ENCODE results near the gene HOXB3.

DNA sequence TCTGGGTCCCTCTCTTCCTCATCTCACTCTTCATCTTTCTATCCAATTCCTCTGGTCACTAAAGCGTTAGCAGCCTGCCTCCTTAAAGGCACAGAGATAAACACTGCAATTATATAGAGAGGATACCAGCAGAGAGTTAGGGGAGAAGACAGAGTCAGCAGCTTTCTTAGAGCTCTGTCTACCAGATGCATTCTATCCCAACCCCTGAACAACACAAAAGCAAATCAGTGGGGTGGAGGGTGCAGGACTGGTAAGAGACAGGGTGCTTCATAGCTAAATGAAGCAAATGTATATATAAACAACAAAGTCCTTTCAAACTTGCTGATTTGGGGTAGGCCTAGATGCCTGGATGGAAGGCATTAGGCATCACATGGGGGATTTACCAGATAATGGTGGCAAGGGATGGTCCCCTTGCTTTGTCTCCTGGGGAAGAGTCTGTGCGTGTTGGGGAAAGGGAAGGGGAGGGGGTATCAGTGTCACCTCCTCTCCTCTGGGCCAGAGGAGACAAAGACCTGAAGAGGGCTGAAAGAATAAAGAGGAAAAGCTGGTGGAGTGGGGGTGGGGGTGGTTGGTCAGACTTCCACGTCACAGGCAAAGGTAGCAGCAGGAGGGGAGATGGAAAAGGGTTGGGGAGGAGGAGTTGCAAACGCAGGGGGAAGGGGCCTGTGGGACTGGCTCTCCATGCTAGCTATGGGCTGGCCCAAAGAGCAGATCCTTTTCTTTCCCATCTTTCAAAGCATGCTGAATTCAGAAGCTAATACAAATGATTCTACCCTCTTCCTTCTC lies 23.9 kb downstream of the HOXB3 start:
- TF ChIP-seq, protein P1, sequence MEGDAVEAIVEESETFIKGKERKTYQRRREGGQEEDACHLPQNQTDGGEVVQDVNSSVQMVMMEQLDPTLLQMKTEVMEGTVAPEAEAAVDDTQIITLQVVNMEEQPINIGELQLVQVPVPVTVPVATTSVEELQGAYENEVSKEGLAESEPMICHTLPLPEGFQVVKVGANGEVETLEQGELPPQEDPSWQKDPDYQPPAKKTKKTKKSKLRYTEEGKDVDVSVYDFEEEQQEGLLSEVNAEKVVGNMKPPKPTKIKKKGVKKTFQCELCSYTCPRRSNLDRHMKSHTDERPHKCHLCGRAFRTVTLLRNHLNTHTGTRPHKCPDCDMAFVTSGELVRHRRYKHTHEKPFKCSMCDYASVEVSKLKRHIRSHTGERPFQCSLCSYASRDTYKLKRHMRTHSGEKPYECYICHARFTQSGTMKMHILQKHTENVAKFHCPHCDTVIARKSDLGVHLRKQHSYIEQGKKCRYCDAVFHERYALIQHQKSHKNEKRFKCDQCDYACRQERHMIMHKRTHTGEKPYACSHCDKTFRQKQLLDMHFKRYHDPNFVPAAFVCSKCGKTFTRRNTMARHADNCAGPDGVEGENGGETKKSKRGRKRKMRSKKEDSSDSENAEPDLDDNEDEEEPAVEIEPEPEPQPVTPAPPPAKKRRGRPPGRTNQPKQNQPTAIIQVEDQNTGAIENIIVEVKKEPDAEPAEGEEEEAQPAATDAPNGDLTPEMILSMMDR (IDR thresholded peaks at IDR 0.05): no peak
- TF ChIP-seq POLR2AphosphoS5 (IDR thresholded peaks at IDR 0.05) (no peak), POLR2A (IDR thresholded peaks at IDR 0.05) (no peak), EP300 (IDR thresholded peaks at IDR 0.05) (no peak)

Data from upper lobe of left lung (tissue), 4 donors.